Measurements from ENCODE around the gene SAYSD1. TPM values are rescaled to one million over a fixed set of nuclear protein-coding genes. Genes with fewer than 3 reads are reported as not detected.
A peak's percentile ranks its signal among the peaks of the same experiment; 100 is the strongest.

Gene SAYSD1
- 20.4 TPM for total RNA-seq
- polyA plus RNA-seq (ENCODE audit: insufficient read depth, low read depth, low replicate concordance), result 17.1 TPM
- long read RNA-seq, donor 1, transcript SAYSD1-201 (2 exons, 2,020 nt), result major isoform, 7 of 8 reads
- long read RNA-seq, donor 1, partial matches to known transcripts, result 0 of 8 reads
- long read RNA-seq, donor 1, other reads (novel, unspliced or antisense), result 0 of 8 reads
- long read RNA-seq, donor 2, transcript SAYSD1-201 (2 exons, 2,020 nt), result major isoform, 7 of 9 reads
- long read RNA-seq, donor 2, partial matches to known transcripts, result 0 of 9 reads
- long read RNA-seq, donor 2, other reads (novel, unspliced or antisense), result 0 of 9 reads
- long read RNA-seq, donor 3, transcript SAYSD1-201 (2 exons, 2,020 nt), result major isoform, 13 of 24 reads
- long read RNA-seq, donor 3, partial matches to known transcripts, result 10 of 24 reads
- long read RNA-seq, donor 3, other reads (novel, unspliced or antisense), result 0 of 24 reads
- long read RNA-seq, donor 4, transcript SAYSD1-201 (2 exons, 2,020 nt), result major isoform, 7 of 7 reads
- long read RNA-seq, donor 4, partial matches to known transcripts, result 0 of 7 reads
- long read RNA-seq, donor 4, other reads (novel, unspliced or antisense), result 0 of 7 reads
- long read RNA-seq, donor 5, partial matches to known transcripts, result 0 of 2 reads
- long read RNA-seq, donor 5, other reads (novel, unspliced or antisense), result 0 of 2 reads
- long read RNA-seq, donor 6, transcript SAYSD1-201 (2 exons, 2,020 nt), result major isoform, 10 of 12 reads
- long read RNA-seq, donor 6, partial matches to known transcripts, result 0 of 12 reads
- long read RNA-seq, donor 6, other reads (novel, unspliced or antisense), result 0 of 12 reads
- long read RNA-seq, donor 7, transcript SAYSD1-201 (2 exons, 2,020 nt), result major isoform, 23 of 27 reads
- long read RNA-seq, donor 7, partial matches to known transcripts, result 0 of 27 reads
- long read RNA-seq, donor 7, other reads (novel, unspliced or antisense), result 4 of 27 reads
- long read RNA-seq, donor 8, transcript SAYSD1-201 (2 exons, 2,020 nt), result major isoform, 11 of 13 reads
- long read RNA-seq, donor 8, partial matches to known transcripts, result 0 of 13 reads
- long read RNA-seq, donor 8, other reads (novel, unspliced or antisense), result 0 of 13 reads
- long read RNA-seq, donor 9, transcript SAYSD1-201 (2 exons, 2,020 nt), result major isoform, 5 of 6 reads
- long read RNA-seq, donor 9, partial matches to known transcripts, result 0 of 6 reads
- long read RNA-seq, donor 9, other reads (novel, unspliced or antisense), result 0 of 6 reads
- long read RNA-seq, donor 10, transcript SAYSD1-201 (2 exons, 2,020 nt), result major isoform, 12 of 14 reads
- long read RNA-seq, donor 10, partial matches to known transcripts, result 0 of 14 reads
- long read RNA-seq, donor 10, other reads (novel, unspliced or antisense), result 0 of 14 reads

DNA sequence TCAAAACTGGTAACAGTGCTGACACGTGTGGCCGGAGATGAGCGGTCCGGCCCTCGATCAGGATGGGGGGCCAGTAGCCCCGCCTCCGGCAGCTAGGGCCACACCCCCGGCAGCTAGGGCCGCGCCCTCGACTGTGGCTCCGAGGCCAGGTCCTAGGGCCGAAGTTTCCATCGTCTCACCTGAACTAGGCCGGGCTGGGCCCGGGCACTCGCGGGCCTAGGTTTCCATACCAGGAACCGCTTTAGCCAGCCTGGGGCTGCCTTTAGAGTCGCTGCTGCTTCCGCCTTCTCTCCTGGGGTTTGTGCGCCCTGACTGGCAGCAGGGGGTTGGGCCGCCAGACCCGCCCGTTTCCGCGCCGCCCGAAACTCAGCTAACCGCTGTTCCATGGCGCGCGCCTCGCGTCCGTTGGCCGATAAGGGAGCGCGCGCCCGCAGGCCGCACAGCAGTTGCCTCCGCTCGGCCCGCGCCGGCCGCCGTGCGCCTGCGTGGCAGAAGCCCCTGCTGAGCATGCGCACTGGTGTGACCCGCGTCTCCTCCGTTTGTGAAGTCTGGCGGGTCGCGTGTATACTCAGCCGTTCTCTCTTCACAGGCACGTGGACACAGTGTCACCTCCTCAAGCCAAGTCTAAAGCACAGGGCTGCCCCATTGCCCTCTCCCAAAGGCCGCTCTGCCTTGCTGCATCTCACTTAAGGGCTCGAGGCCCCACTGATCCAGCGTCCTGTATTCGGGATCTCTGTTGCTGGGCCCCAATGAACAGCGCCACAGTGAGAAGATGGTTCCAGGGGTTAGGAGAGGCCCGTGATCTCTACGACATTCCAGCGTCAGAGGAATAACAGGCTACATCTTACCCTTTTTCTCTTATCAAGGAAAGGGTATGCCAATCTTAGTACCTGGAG, at the start of gene SAYSD1:
SAYSD1 (minus strand) TSS at position 483 of the 896 bp plus-strand sequence; CDS start at position 386, 97 bp downstream.
- peak within 1 kb of the TSS; percentile 64 to 93 (median 67) for H3K9ac ChIP-seq (ENCODE audit: low read length in 3 of 3)
- peaks cover 0 to 13% (median 7%) of the 10 kb centered on the region in 3 donors for H3K4me1 ChIP-seq (ENCODE audit: control insufficient read depth in 2 of 3, insufficient read depth in 2 of 3, low read depth in 1 of 3, low read length in 3 of 3)
- DNase-seq (peak; percentile 93 to 98 (median 97)), FAIRE-seq (no peak)
- intact Hi-C loops (cut with DNase I), result no loop called here
- H3K36me3 ChIP-seq (ENCODE audit: control insufficient read depth in 2 of 3, insufficient read depth in 3 of 3, low read length in 3 of 3), result peaks cover 0 to 5% (median 4%) of the 10 kb centered on the region in 3 donors
- peak within 1 kb of the TSS; percentile 94 to 96 for H3K27ac ChIP-seq (ENCODE audit: low read depth in 2 of 2, low read length in 2 of 2)
- H3K27me3 ChIP-seq (ENCODE audit: control insufficient read depth, insufficient read depth, low read length), result no peaks in the 10 kb centered on the region
- no peak for TF ChIP-seq CTCF (IDR thresholded peaks at IDR 0.05; ENCODE audit: borderline replicate concordance, extremely low read depth, insufficient read depth)
- H3K9me3 ChIP-seq (ENCODE audit: control insufficient read depth in 2 of 3, insufficient read depth in 1 of 3, low read length in 3 of 3), result no peaks in the 10 kb centered on the region
- H3K4me3 ChIP-seq (ENCODE audit: low read length in 3 of 3), result peak within 1 kb of the TSS; percentile 66 to 87 (median 87)

- no peak overlapping the region for H3K4me3 ChIP-seq (ENCODE audit: low read length in 3 of 3)
- no peaks in the 10 kb centered on the region for H3K9me3 ChIP-seq (ENCODE audit: control insufficient read depth in 2 of 3, insufficient read depth in 1 of 3, low read length in 3 of 3)
- H3K36me3 ChIP-seq (ENCODE audit: control insufficient read depth in 2 of 3, insufficient read depth in 3 of 3, low read length in 3 of 3), result no peaks in the 10 kb centered on the region
- H3K27me3 ChIP-seq (ENCODE audit: control insufficient read depth, insufficient read depth, low read length), result no peaks in the 10 kb centered on the region
- intact Hi-C loops (cut with DNase I), result no loop called here
- no peaks in the 10 kb centered on the region for H3K4me1 ChIP-seq (ENCODE audit: control insufficient read depth in 2 of 3, insufficient read depth in 2 of 3, low read depth in 1 of 3, low read length in 3 of 3)
- TF ChIP-seq CTCF (IDR thresholded peaks at IDR 0.05; ENCODE audit: borderline replicate concordance, extremely low read depth, insufficient read depth), result no peak
- DNase-seq, result no peak
- H3K27ac ChIP-seq (ENCODE audit: low read depth in 2 of 2, low read length in 2 of 2), result no peak overlapping the region
- no peak for FAIRE-seq
- no peak overlapping the region for H3K9ac ChIP-seq (ENCODE audit: low read length in 3 of 3)
These were observed 42.5 kb upstream of the SAYSD1 start for GRCh38 chr6:39157511-39157910.

- Histone ChIP-seq H3K27me3 (ENCODE audit: control insufficient read depth, insufficient read depth, low read length) (peaks cover 2% of the 10 kb centered on the region), H3K9ac (ENCODE audit: low read length in 3 of 3) (no peak overlapping the region), H3K27ac (ENCODE audit: low read depth in 2 of 2, low read length in 2 of 2) (no peak overlapping the region), H3K9me3 (ENCODE audit: control insufficient read depth in 2 of 3, insufficient read depth in 1 of 3, low read length in 3 of 3) (no peaks in the 10 kb centered on the region), H3K4me3 (ENCODE audit: low read length in 3 of 3) (no peak overlapping the region), H3K36me3 (ENCODE audit: control insufficient read depth in 2 of 3, insufficient read depth in 3 of 3, low read length in 3 of 3) (no peaks in the 10 kb centered on the region), H3K4me1 (ENCODE audit: control insufficient read depth in 2 of 3, insufficient read depth in 2 of 3, low read depth in 1 of 3, low read length in 3 of 3) (no peaks in the 10 kb centered on the region)
- no peak for DNase-seq
- intact Hi-C loops (cut with DNase I), result no loop called here
- FAIRE-seq, result no peak
- TF ChIP-seq CTCF (IDR thresholded peaks at IDR 0.05; ENCODE audit: borderline replicate concordance, extremely low read depth, insufficient read depth), result no peak
These were observed 41.8 kb upstream of the SAYSD1 start for GRCh38 chr6:39156801-39157200.

All from kidney (tissue), 22 donors.